PC-9 (cell line): ENCODE results near the gene TGFBR1. TPM values are rescaled to one million over a fixed set of nuclear protein-coding genes. Genes with fewer than 3 reads are reported as not detected.

Experiments used
- BruUV-seq: library from RNA; stranded (reverse); fragments of 400-500 nt; replicated peaks from 2 replicates; lab custom pipeline; 2021; lab: Mats Ljungman, UMichigan
- CTCF ChIA-PET: fragments of 300-600 bp; sonication (Branson Sonifier 250); formaldehyde crosslinking; loops from one replicate; lab custom pipeline; 2022; ENCODE audit warnings: antibody characterized with exemption; lab: Charles Lee
- POLR2A ChIA-PET: fragments of 300-600 bp; sonication (Branson Sonifier 250); formaldehyde crosslinking; loops from one replicate; lab custom pipeline; 2022; ENCODE audit warnings: antibody characterized with exemption; ENCODE audit not compliant: unreplicated experiment; lab: Charles Lee
- DNase-seq, 2 experiments: peaks; one replicate each; pipeline versions ENCODE4 v3.0.0 to v3.0.0-alpha.2; 2015 to 2022; ENCODE audit warnings: mixed read lengths in 1 of 2
- H2AFZ ChIP-seq: fragments of 200-600 bp; sonication (generic); 2 replicates; pipeline ENCODE4 v1.8.1; 2017; ENCODE audit warnings: antibody characterized with exemption
- H3F3A ChIP-seq: fragments of 200-600 bp; sonication (generic); 2 replicates; pipeline ENCODE4 v1.8.1; 2017; ENCODE audit warnings: antibody characterized with exemption, mild to moderate bottlenecking, low read depth; ENCODE audit not compliant: insufficient read depth
- H3K27ac ChIP-seq: fragments of 200-600 bp; sonication (generic); 2 replicates; pipeline ENCODE4 v1.6.1; 2016; ENCODE audit warnings: mixed run types
- H3K27me3 ChIP-seq: fragments of 200-600 bp; sonication (generic); 2 replicates; pipeline ENCODE4 v1.6.1; 2016; ENCODE audit warnings: low read depth, mixed run types; ENCODE audit not compliant: insufficient read depth
- H3K36me3 ChIP-seq: fragments of 200-600 bp; sonication (generic); 2 replicates; pipeline ENCODE4 v1.6.1; 2016; ENCODE audit warnings: low read depth, mixed run types
- H3K4me1 ChIP-seq: fragments of 200-600 bp; sonication (generic); replicated peaks from 2 replicates; pipeline ENCODE4 v1.6.1; 2016; ENCODE audit warnings: mixed run types; ENCODE audit not compliant: insufficient read depth
- H3K4me2 ChIP-seq: fragments of 200-600 bp; sonication (generic); 2 replicates; pipeline ENCODE4 v1.6.1; 2017; ENCODE audit warnings: mixed run types
- H3K4me3 ChIP-seq: fragments of 200-600 bp; sonication (generic); 2 replicates; pipeline ENCODE4 v1.6.1; 2016; ENCODE audit warnings: mixed run types
- H3K79me2 ChIP-seq: fragments of 200-600 bp; sonication (generic); 2 replicates; pipeline ENCODE4 v1.6.1; 2017; ENCODE audit warnings: low read depth, mixed run types
- H3K9me2 ChIP-seq: fragments of 200-600 bp; sonication (generic); 2 replicates; pipeline ENCODE4 v1.8.1; 2017; ENCODE audit warnings: mild to moderate bottlenecking; ENCODE audit not compliant: insufficient read depth
- H3K9me3 ChIP-seq: fragments of 200-600 bp; sonication (generic); 2 replicates; pipeline ENCODE4 v1.8.1; 2016; ENCODE audit warnings: low read depth; ENCODE audit not compliant: insufficient read depth
- H4K20me1 ChIP-seq: fragments of 200-600 bp; sonication (generic); 2 replicates; pipeline ENCODE4 v1.8.1; 2017; ENCODE audit not compliant: insufficient read depth
- CTCF ChIP-seq: fragments of 200-600 bp; sonication (generic); conservative IDR thresholded peaks from 2 replicates; pipeline ENCODE4 v1.6.1; 2017; ENCODE audit warnings: mixed run types, antibody characterized with exemption, mild to moderate bottlenecking, moderate library complexity
- EZH2 ChIP-seq: fragments of 200-600 bp; sonication (generic); IDR thresholded peaks from 2 replicates; pipeline ENCODE4 v1.8.0; 2017; ENCODE audit warnings: antibody characterized with exemption, low read depth
- intact Hi-C: fragments of 100-400 bp; cut with micrococcal nuclease; formaldehyde crosslinking; loops from one replicate; pipeline ENCODE4 v1.10.0; 2022; ENCODE audit not compliant: unreplicated experiment
- total RNA-seq: library from RNA; stranded (reverse); gene quantifications from 2 replicates; pipeline ENCODE4 v1.2.3, GENCODE V29; 2021

Gene TGFBR1
- total RNA-seq, 1 experiment from 2014 or later, result 18.3 TPM

- Histone ChIP-seq H3K36me3 (no peaks in the 10 kb centered on the region), H3K79me2 (no peaks in the 10 kb centered on the region), H4K20me1 (no peaks in the 10 kb centered on the region), H2AFZ (no peak overlapping the region), H3K4me1 (no peaks in the 10 kb centered on the region), H3K9me3 (no peaks in the 10 kb centered on the region), H3K4me2 (no peak overlapping the region), H3K27ac (no peak overlapping the region), H3K4me3 (no peak overlapping the region), H3F3A (no peaks in the 10 kb centered on the region), H3K27me3 (no peaks in the 10 kb centered on the region), H3K9me2 (no peaks in the 10 kb centered on the region)
- BruUV-seq, result no TSS peak
- intact Hi-C loops, result no loop called here
- ChIA-PET POLR2A (no interaction called here), CTCF (no interaction called here)
- TF ChIP-seq CTCF (no peak), EZH2 (no peak)
- DNase-seq, result no peak
These were observed 31.6 kb upstream of the TGFBR1 start for GRCh38 chr9:99073347-99073746.

- Histone ChIP-seq H3K27ac (no peak overlapping the region), H3K4me1 (no peaks in the 10 kb centered on the region), H2AFZ (no peak overlapping the region), H3K9me2 (no peaks in the 10 kb centered on the region), H3K9me3 (no peaks in the 10 kb centered on the region), H3F3A (no peaks in the 10 kb centered on the region), H3K36me3 (no peaks in the 10 kb centered on the region), H3K4me3 (no peak overlapping the region), H3K4me2 (no peak overlapping the region), H3K79me2 (no peaks in the 10 kb centered on the region), H4K20me1 (no peaks in the 10 kb centered on the region), H3K27me3 (no peaks in the 10 kb centered on the region)
- TF ChIP-seq CTCF, result no peak
- no peak for TF ChIP-seq EZH2
- intact Hi-C loops, result no loop called here
- ChIA-PET POLR2A (no interaction called here), CTCF (no interaction called here)
- no peak for DNase-seq
- no TSS peak for BruUV-seq
These were observed 30.7 kb upstream of the TGFBR1 start for GRCh38 chr9:99073985-99074901.

GRCh38 chr9:99074902-99075245, 30.0 kb upstream of the TGFBR1 start:
- no peaks in the 10 kb centered on the region for H3K4me1 ChIP-seq
- H3K36me3 ChIP-seq, result no peaks in the 10 kb centered on the region
- no peaks in the 10 kb centered on the region for H3F3A ChIP-seq
- intact Hi-C loops, result no loop called here
- H3K9me2 ChIP-seq, result no peaks in the 10 kb centered on the region
- no peak overlapping the region for H3K27ac ChIP-seq
- H4K20me1 ChIP-seq, result no peaks in the 10 kb centered on the region
- no peak overlapping the region for H2AFZ ChIP-seq
- no peaks in the 10 kb centered on the region for H3K27me3 ChIP-seq
- H3K4me2 ChIP-seq, result no peak overlapping the region
- ChIA-PET POLR2A (no interaction called here), CTCF (no interaction called here)
- no peak for TF ChIP-seq EZH2
- no peak for TF ChIP-seq CTCF
- BruUV-seq, result no TSS peak
- no peaks in the 10 kb centered on the region for H3K79me2 ChIP-seq
- no peaks in the 10 kb centered on the region for H3K9me3 ChIP-seq
- no peak overlapping the region for H3K4me3 ChIP-seq
- DNase-seq, result no peak
